GM19468 (cell line): ENCODE data around the gene RFC3.
"Not testable (repeated sequence)": the region's sequence is repeated elsewhere in the genome, so short reads cannot be mapped to it uniquely, and the experiment has no call there.

Experiments used
- ATAC-seq: cut with Tn5 transposase; IDR thresholded peaks from one replicate; pipeline ENCODE4 v1.9.1; 2021; ENCODE audit warnings: mild to moderate bottlenecking, moderate library complexity, moderate number of reproducible peaks; ENCODE audit not compliant: unreplicated experiment; ENCODE audit errors: extremely low read depth

RFC3 gene

GRCh38 chr13:33817901-33818706, at the start of gene RFC3:
TSS of gene RFC3 (plus strand) at chr13:33818149. CDS start at chr13:33818179, 30 bp downstream.
- peak; percentile 67 for ATAC-seq

DNA sequence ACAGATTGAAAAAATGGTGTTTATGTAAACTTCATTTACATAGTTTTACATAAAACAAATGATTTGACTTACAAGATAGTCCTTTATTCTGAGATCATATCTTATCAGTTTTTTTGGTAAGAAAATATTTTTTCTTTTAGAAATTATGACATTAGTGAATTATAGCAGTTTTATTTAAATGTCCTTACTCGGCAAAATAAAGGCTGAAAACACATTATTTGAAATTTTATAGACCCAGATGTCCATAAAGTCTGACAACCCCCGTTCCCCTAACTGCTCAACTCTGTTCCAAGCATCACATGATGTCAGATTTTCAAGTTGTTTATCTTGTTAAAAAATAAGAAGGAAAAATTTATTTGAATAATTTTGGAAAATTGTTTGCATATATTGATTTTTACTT, 46.7 kb upstream of the RFC3 start:
- no peak for ATAC-seq

- ATAC-seq: no peak
Observed at GRCh38 chr13:33773790-33774462, 44.0 kb upstream of the RFC3 start.

GRCh38 chr13:33775339-33776108, 42.4 kb upstream of the RFC3 start:
- ATAC-seq: no peak

DNA sequence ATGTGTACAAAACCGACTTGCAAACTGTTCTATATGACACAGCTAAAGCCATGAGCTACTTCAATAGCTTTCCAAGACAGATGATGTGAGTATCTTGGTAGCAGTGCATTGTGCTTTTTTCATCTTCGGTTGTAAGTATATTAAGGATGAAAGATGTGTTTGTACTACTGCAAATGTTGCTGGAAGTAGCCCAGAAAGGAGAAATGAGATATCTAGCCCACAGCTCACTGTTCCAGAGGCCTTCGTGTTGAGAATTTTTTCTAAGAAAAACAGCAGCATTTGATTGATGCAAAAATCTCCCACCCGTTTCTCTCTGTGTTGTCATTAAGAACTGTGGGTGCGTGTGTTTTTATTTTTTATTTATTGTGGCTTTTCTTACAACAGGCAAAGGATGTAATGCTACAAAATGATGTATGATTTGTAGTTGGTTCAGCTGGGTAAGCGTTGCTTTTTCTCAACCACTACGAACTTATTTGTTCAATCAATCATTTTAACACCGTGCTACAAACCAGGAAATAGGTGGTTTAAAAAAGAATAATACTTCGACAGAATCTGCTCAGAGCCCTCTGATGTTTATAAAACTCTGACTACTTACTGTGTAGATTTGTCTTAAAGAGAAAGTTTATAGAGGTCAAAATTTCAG, 41.6 kb upstream of the RFC3 start:
- no peak for ATAC-seq

DNA sequence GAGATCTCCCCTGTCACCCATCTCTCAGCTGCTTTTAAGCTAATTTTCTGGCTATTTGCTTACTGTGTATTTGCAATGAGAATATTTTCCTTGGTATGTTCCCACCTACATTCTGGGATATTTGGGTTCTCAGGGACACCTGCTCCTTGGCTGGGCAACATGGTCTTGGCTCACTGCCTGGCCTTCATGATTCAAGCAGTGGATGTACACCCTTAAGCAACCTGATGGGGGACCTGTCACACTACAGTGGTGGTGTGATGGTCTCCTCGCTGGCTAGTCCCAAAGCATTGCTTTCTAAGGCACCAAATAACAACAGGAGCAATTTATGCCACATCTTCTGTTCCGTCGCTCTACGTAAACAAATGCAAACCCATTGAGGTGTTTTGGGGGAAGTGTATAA, 35.3 kb upstream of the RFC3 start:
- no peak for ATAC-seq

DNA sequence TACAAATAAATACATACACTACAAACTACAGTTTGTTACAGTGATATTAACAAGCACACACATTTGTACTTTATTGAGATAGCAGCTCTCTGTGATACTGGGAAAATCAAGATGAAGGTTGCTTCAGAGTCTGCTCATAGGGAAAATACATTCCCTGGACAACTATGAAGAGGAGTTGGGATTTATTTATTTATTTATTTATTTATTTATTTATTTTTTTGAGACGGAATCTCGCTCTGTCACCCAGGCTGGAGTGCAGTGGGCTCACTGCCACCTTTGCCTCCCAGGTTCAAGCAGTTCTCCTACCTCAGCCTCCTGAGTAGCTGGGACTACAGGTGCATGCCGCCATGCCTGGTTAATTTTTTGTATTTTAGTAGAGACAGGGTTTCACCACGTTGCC, 34.7 kb upstream of the RFC3 start:
- ATAC-seq: not testable (repeated sequence)

DNA sequence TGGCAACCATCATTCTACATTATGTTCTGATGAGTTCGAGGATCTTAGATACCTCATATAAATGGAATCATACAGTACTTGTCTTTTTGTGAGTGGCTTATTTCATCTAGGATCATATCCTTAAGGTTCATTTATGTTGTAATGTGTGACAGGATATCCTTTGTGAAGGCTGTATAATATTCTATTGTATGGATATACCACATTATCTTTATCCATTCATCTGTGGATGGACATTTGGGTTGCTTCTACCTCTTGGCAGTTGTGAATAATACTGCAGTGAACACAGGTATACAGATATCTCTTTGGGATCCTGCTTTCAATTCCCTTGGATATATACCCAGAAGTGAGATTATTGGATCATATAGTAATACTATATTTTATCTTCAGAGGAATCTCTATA, 33.2 kb upstream of the RFC3 start:
- ATAC-seq: no peak

GRCh38 chr13:33785384-33785783, 32.6 kb upstream of the RFC3 start:
- no peak for ATAC-seq

DNA sequence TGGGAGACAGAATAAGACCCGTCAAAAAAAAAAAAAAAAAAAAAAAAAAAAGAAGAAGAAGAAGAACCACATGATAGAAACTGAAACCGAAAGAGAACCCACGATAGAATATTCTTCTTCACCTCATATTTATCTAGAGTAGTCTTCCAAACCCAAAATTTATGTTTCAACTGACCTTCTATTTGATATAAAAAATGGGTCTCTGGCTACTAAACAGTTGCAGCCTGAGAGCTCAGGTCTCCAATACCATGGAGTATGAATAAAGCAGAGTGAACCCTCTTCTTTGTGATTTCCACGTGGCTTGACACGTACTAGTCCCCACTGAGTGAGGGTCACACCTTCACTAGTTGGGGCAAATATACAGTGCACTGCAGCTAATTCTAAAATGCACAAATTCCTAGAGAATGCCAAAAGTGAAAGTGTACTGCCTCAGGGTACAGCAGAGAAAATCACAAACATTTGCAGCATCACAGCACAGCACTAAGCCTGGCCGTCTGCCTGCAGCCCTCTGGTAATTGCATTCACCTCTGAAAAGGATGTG, 30.8 kb upstream of the RFC3 start:
- ATAC-seq: no peak

DNA sequence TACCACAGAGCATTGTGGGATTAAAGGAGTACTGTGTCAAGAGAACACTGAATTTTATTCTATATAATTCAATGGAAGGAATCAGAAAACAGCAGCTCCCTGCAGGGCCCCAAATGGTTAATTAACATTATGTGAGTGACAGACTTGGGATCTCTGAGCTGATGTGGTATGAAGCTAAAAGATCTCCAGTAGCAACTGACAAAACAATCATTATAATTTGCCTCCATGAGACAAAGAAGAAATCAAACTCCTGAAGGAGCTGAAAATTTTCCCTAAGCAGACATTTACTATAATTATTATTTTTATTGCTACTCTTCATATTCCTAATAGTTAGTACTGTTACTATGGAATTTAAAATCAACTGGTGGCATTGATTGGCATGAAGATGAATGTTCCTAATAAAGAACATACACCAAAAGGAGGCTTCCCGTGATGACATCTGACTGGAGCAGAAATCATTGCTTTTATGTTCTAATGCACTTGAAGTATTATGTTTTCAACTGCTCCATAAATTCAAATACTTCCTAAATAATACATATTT, 28.8 kb upstream of the RFC3 start:
- no peak for ATAC-seq

DNA sequence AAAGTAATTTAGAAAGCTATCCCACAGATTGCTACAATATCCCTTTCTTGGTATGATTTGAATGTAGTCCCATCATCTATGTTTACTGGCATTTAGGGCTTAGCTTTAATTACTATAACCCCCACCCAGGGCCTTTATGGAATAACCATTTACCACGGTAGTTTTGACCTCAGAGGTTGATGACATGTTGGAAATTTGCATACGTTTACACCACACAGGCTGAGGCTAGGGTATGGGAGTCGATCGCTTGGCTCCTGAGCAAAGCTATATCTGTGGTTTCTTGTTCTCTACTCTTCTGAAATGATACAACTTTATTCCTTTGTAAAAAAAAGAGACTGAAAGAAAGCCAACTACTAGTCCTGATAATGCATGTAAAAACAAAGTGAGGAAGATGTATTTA, 28.2 kb upstream of the RFC3 start:
- no peak for ATAC-seq

- no peak for ATAC-seq
Observed at GRCh38 chr13:33793726-33794125, 24.2 kb upstream of the RFC3 start.

DNA sequence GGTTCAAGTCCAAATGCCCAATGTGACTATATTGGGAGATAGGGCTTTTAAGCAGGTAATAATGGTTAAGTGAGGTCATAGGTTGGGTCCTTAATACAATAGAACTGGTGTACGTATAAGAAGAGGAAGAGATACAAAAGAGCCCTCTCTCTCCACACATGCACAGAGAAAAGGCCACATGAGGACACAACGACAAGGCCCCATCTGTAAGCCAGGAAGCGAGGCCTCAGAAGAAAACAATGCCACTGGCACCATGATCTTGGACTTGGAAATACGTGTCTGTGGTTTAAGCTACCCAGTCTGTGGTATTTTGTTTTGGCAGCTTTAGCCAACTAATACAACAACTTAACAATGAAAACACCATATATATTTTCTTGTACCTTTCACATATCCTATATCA, 23.4 kb upstream of the RFC3 start:
- no peak for ATAC-seq

- no peak for ATAC-seq
Observed at GRCh38 chr13:33796095-33796494, 21.9 kb upstream of the RFC3 start.

- ATAC-seq: no peak
Observed at GRCh38 chr13:33797622-33798021, 20.3 kb upstream of the RFC3 start.

DNA sequence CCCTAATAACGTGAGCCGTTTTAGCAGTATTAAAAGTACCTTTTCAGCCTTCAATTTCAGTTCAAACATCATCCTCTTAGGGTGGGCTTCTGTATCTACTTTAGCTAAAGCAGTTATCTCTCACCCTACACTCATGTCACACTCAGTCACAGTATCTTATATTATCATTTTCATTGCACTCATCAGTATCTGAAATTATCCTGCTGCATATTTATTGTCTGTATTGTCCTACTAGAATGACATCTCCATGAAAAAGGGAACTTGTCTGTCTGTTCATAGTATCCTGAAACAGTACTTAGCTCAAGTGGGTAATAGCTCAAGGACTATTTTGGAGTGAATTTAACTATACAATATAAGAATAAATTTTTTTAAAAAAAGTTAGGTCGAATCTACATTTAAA, 19.9 kb upstream of the RFC3 start:
- no peak for ATAC-seq

GRCh38 chr13:33799950-33800592, 17.9 kb upstream of the RFC3 start:
- ATAC-seq: no peak

GRCh38 chr13:33800646-33801186, 17.2 kb upstream of the RFC3 start:
- no peak for ATAC-seq
